Naive thymus-derived CD4-positive, alpha-beta T cell (primary cell): ENCODE results near the gene JHY. TPM values are rescaled to one million over a fixed set of nuclear protein-coding genes. Genes with fewer than 3 reads are reported as not detected.
A peak's percentile ranks its signal among the peaks of the same experiment; 100 is the strongest.

Experiments
- ATAC-seq: fragments of 150-1000 bp; cut with Tn5 transposase; 2 replicates; pipeline ENCODE4 v1.10.0; 2021; ENCODE audit warnings: mild to moderate bottlenecking, moderate library complexity
- CTCF ChIA-PET: fragments of 350-600 bp; sonication (Branson Sonifier 250); formaldehyde crosslinking; loops from one replicate; lab custom pipeline; 2021; ENCODE audit warnings: antibody characterized with exemption; lab: Charles Lee
- POLR2A ChIA-PET: fragments of 350-600 bp; sonication (Branson Sonifier 250); formaldehyde crosslinking; loops from one replicate; lab custom pipeline; 2021; ENCODE audit warnings: antibody characterized with exemption, inconsistent platforms; lab: Charles Lee
- DNase-seq, 9 donors: peaks; one replicate each; pipeline versions ENCODE4 v3.0.0 to v3.0.0-alpha.2; 2020 to 2022; ENCODE audit warnings: mixed read lengths in 1 of 9
- H3K27ac ChIP-seq: one replicate; pipeline ENCODE4 v1.7.0; 2013; ENCODE audit warnings: mild to moderate bottlenecking, low read depth, low read length, moderate library complexity
- H3K27me3 ChIP-seq, 2 donors: one replicate each; pipeline ENCODE4 v1.7.0; 2013; ENCODE audit warnings: low read length in 2 of 2, mild to moderate bottlenecking in 2 of 2, moderate library complexity in 2 of 2; ENCODE audit not compliant: control insufficient read depth in 2 of 2, insufficient read depth in 2 of 2
- H3K36me3 ChIP-seq, 3 experiments: 1 replicate in 2 of 3; 2 replicates in 1 of 3; pipeline ENCODE4 v1.7.0; 2013; ENCODE audit warnings: low read length in 3 of 3, mild to moderate bottlenecking in 3 of 3, moderate library complexity in 1 of 3; ENCODE audit not compliant: insufficient read depth in 3 of 3, control insufficient read depth in 2 of 3
- H3K4me1 ChIP-seq, 2 donors: one replicate each; pipeline ENCODE4 v1.7.0; 2013; ENCODE audit warnings: low read length in 2 of 2, mild to moderate bottlenecking in 2 of 2, moderate library complexity in 1 of 2; ENCODE audit not compliant: control insufficient read depth in 2 of 2, insufficient read depth in 2 of 2
- H3K4me3 ChIP-seq: 2 replicates; pipeline ENCODE4 v1.7.0; 2013; ENCODE audit warnings: mild to moderate bottlenecking, low read length
- H3K9me3 ChIP-seq, 3 experiments: 1 replicate in 2 of 3; 2 replicates in 1 of 3; pipeline ENCODE4 v1.7.0; 2013; ENCODE audit warnings: low read length in 3 of 3; ENCODE audit not compliant: control insufficient read depth in 2 of 3
- H3K27ac Mint-ChIP-seq, 9 donors: one replicate each; pipeline ENCODE4 v1.8.0; 2020 to 2022; ENCODE audit warnings: mixed read lengths in 9 of 9, mild to moderate bottlenecking in 8 of 9, moderate library complexity in 5 of 9, inconsistent platforms in 2 of 9
- H3K27me3 Mint-ChIP-seq, 5 donors: one replicate each; pipeline ENCODE4 v1.8.0; 2021 to 2022; ENCODE audit warnings: mixed read lengths in 5 of 5, mild to moderate bottlenecking in 1 of 5
- H3K36me3 Mint-ChIP-seq, 5 donors: one replicate each; pipeline ENCODE4 v1.8.0; 2020 to 2022; ENCODE audit warnings: mixed read lengths in 5 of 5, mild to moderate bottlenecking in 3 of 5, inconsistent platforms in 1 of 5
- H3K4me1 Mint-ChIP-seq, 7 donors: one replicate each; pipeline ENCODE4 v1.8.0; 2020 to 2022; ENCODE audit warnings: mixed read lengths in 7 of 7, mild to moderate bottlenecking in 3 of 7, inconsistent platforms in 1 of 7
- H3K4me3 Mint-ChIP-seq, 10 donors: one replicate each; pipeline ENCODE4 v1.8.0; 2020 to 2022; ENCODE audit warnings: mild to moderate bottlenecking in 10 of 10, mixed read lengths in 10 of 10, moderate library complexity in 6 of 10, inconsistent platforms in 2 of 10
- H3K9me3 Mint-ChIP-seq, 11 donors: one replicate each; pipeline ENCODE4 v1.8.0; 2020 to 2022; ENCODE audit warnings: mixed read lengths in 11 of 11, mild to moderate bottlenecking in 4 of 11, inconsistent platforms in 1 of 11, moderate library complexity in 1 of 11
- intact Hi-C, 2 donors: fragments of 100-400 bp; cut with micrococcal nuclease; formaldehyde crosslinking; loops; one replicate each; pipeline ENCODE4 v1.15.1; 2023
- polyA plus RNA-seq, 2 donors: library from polyadenylated mRNA; unstranded; fragments of 300-500 nt; fragmentation: Illumina TruSeq; gene quantifications; one replicate each; pipeline ENCODE4 v1.2.3, GENCODE V29; 2021
- total RNA-seq, 6 experiments: library from RNA in 5 of 6; stranded (reverse) in 5 of 6; gene quantifications; 1 replicate in 5 of 6; 2 replicates in 1 of 6; pipeline ENCODE4 v1.2.3 and lab custom pipeline; 2021 to 2026

JHY gene
- total and polyA plus RNA-seq, 7 experiments from 2014 or later: 2.1 to 5.0 (median 4.1) TPM

DNA sequence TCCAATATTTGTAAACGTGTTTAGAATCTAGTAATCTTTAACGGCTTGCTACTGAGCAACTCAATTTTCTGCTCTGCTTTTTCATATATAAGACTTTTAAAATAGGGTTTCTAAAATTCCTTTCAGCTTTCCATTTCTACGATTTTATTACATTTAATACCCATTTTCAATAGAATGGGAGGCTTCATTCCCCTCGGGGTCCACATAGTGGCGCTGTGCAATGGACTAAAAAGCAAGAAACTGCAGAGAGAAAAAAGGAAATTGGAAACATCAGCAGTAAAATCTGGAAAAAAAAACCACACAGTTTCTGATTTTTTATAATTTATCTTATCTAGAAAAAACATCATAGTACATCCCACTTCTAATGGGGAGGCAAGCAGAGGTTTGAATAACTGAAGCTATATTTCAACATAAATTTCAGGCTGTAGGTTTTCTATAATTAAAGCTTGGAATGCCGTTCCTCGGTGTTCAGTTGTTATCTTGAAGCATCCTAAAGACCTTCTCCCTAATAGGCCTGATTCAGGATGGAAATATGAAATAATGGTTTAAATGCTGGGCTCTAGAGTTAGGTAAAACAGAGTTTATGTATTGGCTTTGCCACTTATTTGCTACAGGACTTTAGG is 18.7 kb upstream of the JHY start:
- Mint-ChIP-seq H3K4me1 (peaks cover 0 to 2% (median 0%) of the 10 kb centered on the region in 7 donors), H3K27me3 (peaks cover 0 to 49% (median 0%) of the 10 kb centered on the region in 5 donors), H3K9me3 (no peaks in the 10 kb centered on the region), H3K27ac (no peak overlapping the region), H3K36me3 (peaks cover 0 to 29% (median 9%) of the 10 kb centered on the region in 5 donors), H3K4me3 (no peak overlapping the region)
- no peak overlapping the region for H3K27ac ChIP-seq
- H3K27me3 ChIP-seq: no peaks in the 10 kb centered on the region
- ATAC-seq (peak; percentile 60), DNase-seq (peak in 6 of 9 donors; percentile 19 to 51 (median 40))
- H3K9me3 ChIP-seq: no peaks in the 10 kb centered on the region
- no peaks in the 10 kb centered on the region for H3K4me1 ChIP-seq
- H3K36me3 ChIP-seq: peaks cover 0 to 20% (median 16%) of the 10 kb centered on the region in 3 experiments
- intact Hi-C loops: loop anchor here (1.0 to 10.0 kb wide), 6 partner anchors 159 to 383 kb away; no protein-coding TSS in a partner anchor
- POLR2A ChIA-PET: interaction anchor here (0.7 to 1.0 kb wide), 5 partner anchors 12 to 188 kb away, joined by 3 to 7 read pairs (median 3); no protein-coding TSS in a partner anchor
- CTCF ChIA-PET: interaction anchor here (0.7 to 7.3 kb wide), 22 partner anchors 11 to 1736 kb away, joined by 3 to 78 read pairs (median 4); no protein-coding TSS in a partner anchor
- H3K4me3 ChIP-seq: no peak overlapping the region

DNA sequence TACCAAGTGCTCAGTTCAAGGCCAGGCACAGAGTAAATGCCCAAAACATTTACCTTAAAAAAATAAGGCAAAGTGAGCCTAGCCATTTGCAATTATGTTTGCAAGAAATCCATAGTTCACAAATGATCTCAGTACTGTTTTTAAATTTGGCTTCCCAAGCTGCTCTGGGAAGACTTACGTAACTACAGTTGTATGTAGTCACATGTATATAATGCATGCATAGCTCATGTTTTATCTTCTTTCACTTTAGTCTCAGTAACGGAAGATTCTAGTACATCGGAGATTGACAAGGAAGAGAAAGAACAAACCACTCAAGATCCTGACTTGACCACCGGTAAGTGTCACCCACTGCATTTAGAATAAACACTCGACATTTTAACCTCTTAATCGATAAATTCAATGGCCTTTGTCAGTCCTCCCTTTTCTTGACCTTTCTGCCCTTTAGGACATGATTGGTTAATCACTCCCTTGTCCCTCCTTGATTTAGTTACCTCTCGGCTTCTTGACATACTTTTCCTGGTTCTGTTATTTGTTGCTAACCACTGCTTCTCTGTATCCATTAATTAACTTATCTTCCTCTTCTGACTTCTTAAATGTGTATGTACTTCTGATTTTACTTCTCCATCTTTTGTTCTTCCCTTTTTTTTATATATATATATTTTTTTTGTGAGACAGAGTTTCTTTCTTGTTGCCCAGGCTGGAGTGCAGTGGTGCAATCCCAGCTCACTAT is 18.0 kb upstream of the JHY start:
- Histone ChIP-seq H3K9me3 (no peaks in the 10 kb centered on the region), H3K4me3 (no peak overlapping the region), H3K27ac (no peak overlapping the region), H3K4me1 (no peaks in the 10 kb centered on the region), H3K36me3 (peaks cover 0 to 27% (median 16%) of the 10 kb centered on the region in 3 experiments), H3K27me3 (no peaks in the 10 kb centered on the region)
- no peak for DNase-seq
- intact Hi-C loops: loop anchor here (5.0 to 10.0 kb wide), 3 partner anchors 190 to 380 kb away; no protein-coding TSS in a partner anchor
- Mint-ChIP-seq H3K4me1 (peaks cover 0 to 2% (median 0%) of the 10 kb centered on the region in 7 donors), H3K36me3 (peaks cover 0 to 29% (median 13%) of the 10 kb centered on the region in 5 donors), H3K9me3 (no peaks in the 10 kb centered on the region), H3K27me3 (peaks cover 0 to 48% (median 0%) of the 10 kb centered on the region in 5 donors), H3K27ac (no peak overlapping the region), H3K4me3 (no peak overlapping the region)
- ChIA-PET CTCF (interaction anchor here (0.7 to 7.3 kb wide), 19 partner anchors 11 to 1736 kb away, joined by 3 to 78 read pairs (median 4); no protein-coding TSS in a partner anchor), POLR2A (interaction anchor here (0.6 to 0.7 kb wide), 4 partner anchors 158 to 188 kb away, joined by 3 to 7 read pairs (median 4); no protein-coding TSS in a partner anchor)
- ATAC-seq: peak; percentile 47

DNA sequence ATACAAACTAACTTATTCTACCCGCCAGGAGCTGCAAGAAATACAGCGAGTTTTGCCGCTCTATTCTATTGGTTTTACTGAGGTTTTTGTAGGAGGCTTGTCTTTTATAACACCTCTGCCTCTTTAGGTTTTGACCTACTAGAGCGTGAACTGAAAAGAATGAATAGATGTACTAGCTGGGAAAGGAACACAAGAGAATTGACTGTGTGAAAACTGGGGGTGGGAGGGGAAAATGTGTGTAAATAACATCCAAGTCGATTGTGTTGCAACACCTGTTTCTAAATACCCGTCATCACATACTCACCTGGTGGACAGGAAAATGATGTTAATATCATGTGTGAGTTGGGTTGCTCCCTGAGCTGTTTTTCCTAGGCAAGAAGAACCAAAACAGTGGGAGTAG is 12.9 kb upstream of the JHY start:
- Histone ChIP-seq H3K36me3 (peaks cover 0 to 25% (median 16%) of the 10 kb centered on the region in 3 experiments), H3K27ac (no peak overlapping the region), H3K4me1 (no peaks in the 10 kb centered on the region), H3K4me3 (no peak overlapping the region), H3K27me3 (no peaks in the 10 kb centered on the region), H3K9me3 (no peaks in the 10 kb centered on the region)
- peaks cover 0 to 22% (median 0%) of the 10 kb centered on the region in 5 donors for H3K27me3 Mint-ChIP-seq
- no peak overlapping the region for H3K4me3 Mint-ChIP-seq
- peak overlapping the region in 1 of 9 donors; percentile 19 for H3K27ac Mint-ChIP-seq
- H3K36me3 Mint-ChIP-seq: peaks cover 0 to 28% (median 13%) of the 10 kb centered on the region in 5 donors
- ChIA-PET CTCF (interaction anchor here (1.1 to 1.4 kb wide), 2 partner anchors 187 to 377 kb away, joined by 3 read pairs; no protein-coding TSS in a partner anchor), POLR2A (no interaction called here)
- DNase-seq: no peak
- no peak for ATAC-seq
- peaks cover 0 to 2% (median 0%) of the 10 kb centered on the region in 7 donors for H3K4me1 Mint-ChIP-seq
- intact Hi-C loops: loop anchor here in 1 of 2 donors (10.0 kb wide), 2 partner anchors 185 to 375 kb away; no protein-coding TSS in a partner anchor
- no peaks in the 10 kb centered on the region for H3K9me3 Mint-ChIP-seq

DNA sequence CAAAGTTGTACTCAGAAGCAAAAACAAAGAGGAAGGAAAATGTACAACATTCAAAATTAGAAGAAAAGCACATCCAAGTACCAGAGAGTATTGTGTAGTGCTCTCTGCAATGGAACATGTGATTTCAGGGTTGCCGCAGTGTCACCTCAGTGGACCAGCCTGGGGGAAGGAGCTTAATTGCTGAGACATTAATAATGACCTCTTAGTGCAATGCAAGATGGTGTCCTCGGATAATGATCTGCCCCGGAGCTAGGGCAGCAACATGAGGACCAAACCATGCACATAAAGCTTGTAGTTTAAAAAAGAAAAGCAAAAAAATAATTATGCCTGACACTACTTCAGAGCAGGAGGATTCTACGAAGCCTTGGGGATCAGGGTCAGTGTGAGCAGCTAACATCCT is 11.3 kb upstream of the JHY start:
- Mint-ChIP-seq H3K27ac (no peak overlapping the region), H3K4me1 (peaks cover 0 to 3% (median 0%) of the 10 kb centered on the region in 7 donors), H3K4me3 (no peak overlapping the region), H3K9me3 (no peaks in the 10 kb centered on the region), H3K36me3 (peaks cover 0 to 18% (median 4%) of the 10 kb centered on the region in 5 donors), H3K27me3 (peaks cover 0 to 11% (median 0%) of the 10 kb centered on the region in 5 donors)
- no peaks in the 10 kb centered on the region for H3K9me3 ChIP-seq
- DNase-seq: no peak
- CTCF ChIA-PET: no interaction called here
- POLR2A ChIA-PET: interaction anchor here (1.1 kb wide), 1 partner anchor 9 kb away, joined by 3 read pairs; no protein-coding TSS in a partner anchor
- ATAC-seq: no peak
- H3K27me3 ChIP-seq: no peaks in the 10 kb centered on the region
- H3K27ac ChIP-seq: no peak overlapping the region
- H3K4me1 ChIP-seq: no peaks in the 10 kb centered on the region
- intact Hi-C loops: no loop called here
- H3K4me3 ChIP-seq: no peak overlapping the region
- peaks cover 0 to 25% (median 11%) of the 10 kb centered on the region in 3 experiments for H3K36me3 ChIP-seq

DNA sequence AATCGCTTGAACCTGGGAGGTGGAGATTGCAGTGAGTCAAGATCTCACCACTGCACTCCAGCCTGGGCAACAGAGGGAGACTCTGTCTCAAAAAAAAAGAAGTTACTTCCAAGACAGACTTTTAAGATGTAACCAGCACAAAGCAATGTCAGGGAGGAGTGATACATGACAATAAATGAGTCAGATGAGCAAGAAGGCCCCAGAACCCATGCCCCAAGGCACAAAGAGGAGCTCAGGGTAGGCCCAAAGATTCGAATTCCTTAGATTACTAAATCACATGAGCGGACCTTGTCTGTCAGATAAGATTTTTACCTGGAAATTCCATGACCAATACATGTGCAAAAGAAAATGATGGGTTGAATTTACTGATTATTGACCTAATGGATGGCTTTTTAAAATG is 10.5 kb upstream of the JHY start:
- ATAC-seq: no peak
- CTCF ChIA-PET: no interaction called here
- no peak for DNase-seq
- no peak overlapping the region for H3K27ac ChIP-seq
- H3K4me1 Mint-ChIP-seq: peaks cover 0 to 3% (median 0%) of the 10 kb centered on the region in 7 donors
- H3K27me3 ChIP-seq: no peaks in the 10 kb centered on the region
- H3K9me3 Mint-ChIP-seq: no peaks in the 10 kb centered on the region
- H3K36me3 Mint-ChIP-seq: peaks cover 0 to 17% (median 4%) of the 10 kb centered on the region in 5 donors
- peak overlapping the region in 1 of 9 donors; percentile 9 for H3K27ac Mint-ChIP-seq
- H3K4me3 ChIP-seq: no peak overlapping the region
- H3K4me1 ChIP-seq: no peaks in the 10 kb centered on the region
- no peaks in the 10 kb centered on the region for H3K9me3 ChIP-seq
- intact Hi-C loops: no loop called here
- H3K36me3 ChIP-seq: peaks cover 0 to 25% (median 11%) of the 10 kb centered on the region in 3 experiments
- no peak overlapping the region for H3K4me3 Mint-ChIP-seq
- POLR2A ChIA-PET: interaction anchor here (1.1 kb wide), 1 partner anchor 8 kb away, joined by 3 read pairs; no protein-coding TSS in a partner anchor
- H3K27me3 Mint-ChIP-seq: peaks cover 0 to 10% (median 0%) of the 10 kb centered on the region in 5 donors

GRCh38 chr11:122874991-122875390 is 7.6 kb upstream of the JHY start:
- DNase-seq: no peak
- Mint-ChIP-seq H3K4me1 (peaks cover 0 to 10% (median 0%) of the 10 kb centered on the region in 7 donors), H3K9me3 (no peaks in the 10 kb centered on the region), H3K27ac (no peak overlapping the region), H3K36me3 (peaks cover 0 to 7% (median 0%) of the 10 kb centered on the region in 5 donors), H3K27me3 (no peaks in the 10 kb centered on the region), H3K4me3 (no peak overlapping the region)
- no peaks in the 10 kb centered on the region for H3K27me3 ChIP-seq
- CTCF ChIA-PET: interaction anchor here (2.0 kb wide), 1 partner anchor 23 kb away, joined by 4 read pairs; no protein-coding TSS in a partner anchor
- no peak overlapping the region for H3K27ac ChIP-seq
- H3K9me3 ChIP-seq: no peaks in the 10 kb centered on the region
- ATAC-seq: no peak
- H3K4me1 ChIP-seq: no peaks in the 10 kb centered on the region
- H3K4me3 ChIP-seq: no peak overlapping the region
- intact Hi-C loops: no loop called here
- POLR2A ChIA-PET: no interaction called here
- no peaks in the 10 kb centered on the region for H3K36me3 ChIP-seq
